CD14-positive monocyte (primary cell): ENCODE measurements around the gene SDE2. TPM values are rescaled to one million over a fixed set of nuclear protein-coding genes. Genes with fewer than 3 reads are reported as not detected.

Experiments used
- DNase-seq, 3 donors: peaks; one replicate each; pipeline ENCODE4 v3.0.0-alpha.2; 2011 to 2022
- H2AFZ ChIP-seq: 2 replicates; pipeline ENCODE4 v1.6.0; 2012; ENCODE audit warnings: mild to moderate bottlenecking, low read depth, low read length, inconsistent platforms; ENCODE audit not compliant: insufficient read depth, poor library complexity, severe bottlenecking
- H3K27ac ChIP-seq, 2 donors: 1 replicate in 1 of 2; 2 replicates in 1 of 2; pipeline ENCODE4 v1.5.1; 2012 to 2013; ENCODE audit warnings: low read length in 2 of 2, control low read depth in 1 of 2, inconsistent platforms in 1 of 2, low read depth in 1 of 2, mild to moderate bottlenecking in 1 of 2
- H3K27me3 ChIP-seq, 2 donors: one replicate each; pipeline versions ENCODE4 v1.6.0 to v1.6.1; 2011 to 2013; ENCODE audit warnings: low read length in 2 of 2; ENCODE audit not compliant: control insufficient read depth in 2 of 2, insufficient read depth in 2 of 2
- H3K36me3 ChIP-seq, 2 donors: replicated peaks in 1 of 2; 1 replicate in 1 of 2; 2 replicates in 1 of 2; pipeline versions ENCODE4 v1.5.1 to v1.6.1; 2012 to 2013; ENCODE audit warnings: low read length in 2 of 2, control low read depth in 1 of 2, inconsistent platforms in 1 of 2, mild to moderate bottlenecking in 1 of 2; ENCODE audit not compliant: insufficient read depth in 2 of 2, control insufficient read depth in 1 of 2
- H3K4me1 ChIP-seq, 2 donors: 1 replicate in 1 of 2; 2 replicates in 1 of 2; pipeline versions ENCODE4 v1.5.1 to v1.6.1; 2012 to 2013; ENCODE audit warnings: low read length in 2 of 2, control low read depth in 1 of 2, inconsistent platforms in 1 of 2, mild to moderate bottlenecking in 1 of 2, moderate library complexity in 1 of 2; ENCODE audit not compliant: insufficient read depth in 2 of 2, control insufficient read depth in 1 of 2
- H3K4me2 ChIP-seq: replicated peaks from 2 replicates; pipeline ENCODE3; 2012; ENCODE audit warnings: low read length, moderate library complexity, mild to moderate bottlenecking; ENCODE audit not compliant: poor library complexity, severe bottlenecking; ENCODE audit errors: extremely low read depth
- H3K4me3 ChIP-seq, 3 experiments: fragments of 200-600 bp in 1 of 3; sonication (generic) in 1 of 3; replicated peaks in 1 of 3; 1 replicate in 2 of 3; 2 replicates in 1 of 3; pipeline ENCODE4 v1.5.1; 2011 to 2013; ENCODE audit warnings: low read length in 3 of 3, mild to moderate bottlenecking in 3 of 3, control low read depth in 2 of 3, low read depth in 2 of 3, inconsistent platforms in 1 of 3, moderate library complexity in 1 of 3
- H3K79me2 ChIP-seq: 2 replicates; pipeline ENCODE4 v1.6.0; 2012; ENCODE audit warnings: mild to moderate bottlenecking, control low read depth, inconsistent platforms, low read length, moderate library complexity; ENCODE audit not compliant: insufficient read depth
- H3K9ac ChIP-seq: 2 replicates; pipeline ENCODE4 v1.6.0; 2017; ENCODE audit warnings: low read length, mild to moderate bottlenecking; ENCODE audit not compliant: insufficient read depth, poor library complexity, severe bottlenecking
- H3K9me3 ChIP-seq, 2 donors: replicated peaks in 1 of 2; 1 replicate in 1 of 2; 2 replicates in 1 of 2; pipeline versions ENCODE4 v1.5.1 to v1.6.1; 2012 to 2013; ENCODE audit warnings: low read length in 2 of 2, control low read depth in 1 of 2; ENCODE audit not compliant: control insufficient read depth in 1 of 2, insufficient read depth in 1 of 2
- H4K20me1 ChIP-seq: 2 replicates; pipeline ENCODE4 v1.6.0; 2012; ENCODE audit warnings: mild to moderate bottlenecking, low read length, control low read depth, moderate library complexity; ENCODE audit not compliant: insufficient read depth
- H3K27ac Mint-ChIP-seq, 7 donors: one replicate each; pipeline ENCODE4 v1.8.0; 2020; ENCODE audit warnings: mild to moderate bottlenecking in 7 of 7, mixed read lengths in 7 of 7, moderate library complexity in 6 of 7, inconsistent platforms in 2 of 7
- H3K27me3 Mint-ChIP-seq, 3 donors: one replicate each; pipeline ENCODE4 v1.8.0; 2021 to 2022; ENCODE audit warnings: low read depth in 3 of 3, mild to moderate bottlenecking in 3 of 3, mixed read lengths in 3 of 3, moderate library complexity in 3 of 3, inconsistent platforms in 1 of 3
- H3K36me3 Mint-ChIP-seq, 2 donors: one replicate each; pipeline ENCODE4 v1.8.0; 2020; ENCODE audit warnings: mixed read lengths in 2 of 2, inconsistent platforms in 1 of 2, mild to moderate bottlenecking in 1 of 2
- H3K4me1 Mint-ChIP-seq: one replicate; pipeline ENCODE4 v1.8.0; 2020; ENCODE audit warnings: mild to moderate bottlenecking, mixed read lengths
- H3K4me3 Mint-ChIP-seq, 2 donors: one replicate each; pipeline ENCODE4 v1.8.0; 2020; ENCODE audit warnings: mild to moderate bottlenecking in 2 of 2, mixed read lengths in 2 of 2, moderate library complexity in 1 of 2
- H3K9me3 Mint-ChIP-seq, 7 donors: one replicate each; pipeline ENCODE4 v1.8.0; 2020 to 2022; ENCODE audit warnings: mixed read lengths in 7 of 7, mild to moderate bottlenecking in 6 of 7, moderate library complexity in 6 of 7, inconsistent platforms in 2 of 7
- WGBS: methylation state at CpG from one replicate; pipeline ENCODE4 v1.1.5; 2013; ENCODE audit warnings: missing lambda C conversion rate; ENCODE audit not compliant: insufficient coverage; 5-methylcytosine and 5-hydroxymethylcytosine counted together
- intact Hi-C, 2 donors: fragments of 100-400 bp; cut with micrococcal nuclease; formaldehyde crosslinking; loops; one replicate each; pipeline versions ENCODE4 v1.15.0 to v1.15.1; 2023
- polyA plus RNA-seq, 3 donors: library from polyadenylated mRNA; depleted of rRNA in 1 of 3; unstranded in 2 of 3; stranded (reverse) in 1 of 3; fragments of 300-500 nt in 2 of 3; fragments of >200 nt in 1 of 3; fragmentation: Illumina TruSeq in 2 of 3; gene quantifications; 1 replicate in 2 of 3; 2 replicates in 1 of 3; pipeline ENCODE4 v1.2.3, GENCODE V29; 2012 to 2021
- TF ChIP-seq, protein P1 (sequence below): fragments of 200-600 bp; IDR thresholded peaks from one replicate; pipeline ENCODE4 v1.8.0; 2022; ENCODE audit warnings: antibody characterized with exemption, mild to moderate bottlenecking

The SDE2 gene
- polyA plus RNA-seq, 3 donors, result 6.8 to 18.0 (median 8.4) TPM

DNA sequence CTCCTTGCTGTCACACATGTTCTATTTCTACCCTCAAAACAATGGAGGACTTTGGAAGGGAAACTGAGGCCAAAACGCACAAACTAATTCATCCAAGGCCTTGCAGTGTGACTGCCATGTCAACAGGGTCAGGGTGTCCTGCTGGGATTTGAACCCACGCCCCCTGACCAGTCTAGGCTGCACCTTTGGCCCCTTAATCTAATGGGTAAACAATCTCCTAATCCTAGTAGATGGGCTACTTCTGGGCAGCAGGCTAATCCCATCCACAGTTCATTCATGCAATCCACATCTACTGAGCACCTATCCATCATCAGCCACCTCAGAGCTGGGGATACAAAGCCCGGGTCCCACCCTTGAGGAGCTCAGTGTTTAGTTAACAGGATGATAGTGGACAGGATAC lies 41.1 kb downstream of the SDE2 start:
- H3K4me3 ChIP-seq, result no peak overlapping the region
- no peak overlapping the region for H3K4me3 Mint-ChIP-seq
- H3K9me3 ChIP-seq, result no peaks in the 10 kb centered on the region
- H3K36me3 Mint-ChIP-seq, result no peaks in the 10 kb centered on the region
- H3K27me3 ChIP-seq, result no peaks in the 10 kb centered on the region
- H2AFZ ChIP-seq, result no peak overlapping the region
- H3K9ac ChIP-seq, result no peak overlapping the region
- 90% methylated on average over 2 of the region's 3 CpGs for WGBS
- H3K4me1 Mint-ChIP-seq, result peaks cover 3% of the 10 kb centered on the region
- TF ChIP-seq, protein P1, sequence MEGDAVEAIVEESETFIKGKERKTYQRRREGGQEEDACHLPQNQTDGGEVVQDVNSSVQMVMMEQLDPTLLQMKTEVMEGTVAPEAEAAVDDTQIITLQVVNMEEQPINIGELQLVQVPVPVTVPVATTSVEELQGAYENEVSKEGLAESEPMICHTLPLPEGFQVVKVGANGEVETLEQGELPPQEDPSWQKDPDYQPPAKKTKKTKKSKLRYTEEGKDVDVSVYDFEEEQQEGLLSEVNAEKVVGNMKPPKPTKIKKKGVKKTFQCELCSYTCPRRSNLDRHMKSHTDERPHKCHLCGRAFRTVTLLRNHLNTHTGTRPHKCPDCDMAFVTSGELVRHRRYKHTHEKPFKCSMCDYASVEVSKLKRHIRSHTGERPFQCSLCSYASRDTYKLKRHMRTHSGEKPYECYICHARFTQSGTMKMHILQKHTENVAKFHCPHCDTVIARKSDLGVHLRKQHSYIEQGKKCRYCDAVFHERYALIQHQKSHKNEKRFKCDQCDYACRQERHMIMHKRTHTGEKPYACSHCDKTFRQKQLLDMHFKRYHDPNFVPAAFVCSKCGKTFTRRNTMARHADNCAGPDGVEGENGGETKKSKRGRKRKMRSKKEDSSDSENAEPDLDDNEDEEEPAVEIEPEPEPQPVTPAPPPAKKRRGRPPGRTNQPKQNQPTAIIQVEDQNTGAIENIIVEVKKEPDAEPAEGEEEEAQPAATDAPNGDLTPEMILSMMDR, result no peak
- DNase-seq, result no peak
- no peaks in the 10 kb centered on the region for H4K20me1 ChIP-seq
- H3K9me3 Mint-ChIP-seq, result no peaks in the 10 kb centered on the region
- no peaks in the 10 kb centered on the region for H3K36me3 ChIP-seq
- intact Hi-C loops, result no loop called here
- peaks cover 1 to 4% (median 4%) of the 10 kb centered on the region in 3 donors for H3K27me3 Mint-ChIP-seq
- no peak overlapping the region for H3K4me2 ChIP-seq
- peaks cover 2 to 4% of the 10 kb centered on the region in 2 donors for H3K4me1 ChIP-seq
- H3K27ac ChIP-seq, result no peak overlapping the region
- no peaks in the 10 kb centered on the region for H3K79me2 ChIP-seq
- H3K27ac Mint-ChIP-seq, result no peak overlapping the region

DNA sequence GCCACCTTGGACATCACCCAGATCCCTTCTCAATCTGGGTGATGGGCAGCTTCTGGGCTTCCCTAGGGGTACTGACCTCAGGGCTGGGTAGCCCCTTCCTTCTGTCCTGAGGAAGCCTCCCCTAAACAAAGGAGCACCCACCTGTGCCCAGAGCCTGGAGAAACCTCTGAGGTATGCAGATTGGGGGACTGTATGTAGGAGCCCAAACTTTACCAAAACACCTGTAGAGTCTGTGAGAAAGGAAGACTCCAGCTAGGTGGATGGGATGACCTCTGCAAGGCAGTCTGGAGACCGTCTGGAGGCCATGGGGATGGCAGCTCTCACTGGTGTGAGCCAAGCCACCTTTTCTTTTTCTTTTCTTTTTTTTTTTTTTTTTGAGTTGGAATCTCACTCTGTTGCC lies 44.4 kb downstream of the SDE2 start:
- Mint-ChIP-seq H3K4me1 (peaks cover 13% of the 10 kb centered on the region), H3K9me3 (no peaks in the 10 kb centered on the region), H3K36me3 (no peaks in the 10 kb centered on the region), H3K27me3 (peaks cover 0 to 3% (median 3%) of the 10 kb centered on the region in 3 donors), H3K27ac (no peak overlapping the region), H3K4me3 (no peak overlapping the region)
- H3K79me2 ChIP-seq, result no peaks in the 10 kb centered on the region
- no peak overlapping the region for H2AFZ ChIP-seq
- peaks cover 11 to 12% of the 10 kb centered on the region in 2 donors for H3K4me1 ChIP-seq
- intact Hi-C loops, result no loop called here
- TF ChIP-seq, protein P1, result no peak
- no peak overlapping the region for H3K4me3 ChIP-seq
- no peaks in the 10 kb centered on the region for H3K27me3 ChIP-seq
- H3K9ac ChIP-seq, result no peak overlapping the region
- H3K4me2 ChIP-seq, result no peak overlapping the region
- WGBS, result no CpG with 5 or more reads among the region's 1 CpG
- no peak for DNase-seq
- no peak overlapping the region for H3K27ac ChIP-seq
- no peaks in the 10 kb centered on the region for H3K36me3 ChIP-seq
- H3K9me3 ChIP-seq, result no peaks in the 10 kb centered on the region
- H4K20me1 ChIP-seq, result no peaks in the 10 kb centered on the region
